ENCODE measurements around the gene LRRFIP1. TPM values are rescaled to one million over a fixed set of nuclear protein-coding genes. Genes with fewer than 3 reads are reported as not detected.

LRRFIP1 gene, protein sequence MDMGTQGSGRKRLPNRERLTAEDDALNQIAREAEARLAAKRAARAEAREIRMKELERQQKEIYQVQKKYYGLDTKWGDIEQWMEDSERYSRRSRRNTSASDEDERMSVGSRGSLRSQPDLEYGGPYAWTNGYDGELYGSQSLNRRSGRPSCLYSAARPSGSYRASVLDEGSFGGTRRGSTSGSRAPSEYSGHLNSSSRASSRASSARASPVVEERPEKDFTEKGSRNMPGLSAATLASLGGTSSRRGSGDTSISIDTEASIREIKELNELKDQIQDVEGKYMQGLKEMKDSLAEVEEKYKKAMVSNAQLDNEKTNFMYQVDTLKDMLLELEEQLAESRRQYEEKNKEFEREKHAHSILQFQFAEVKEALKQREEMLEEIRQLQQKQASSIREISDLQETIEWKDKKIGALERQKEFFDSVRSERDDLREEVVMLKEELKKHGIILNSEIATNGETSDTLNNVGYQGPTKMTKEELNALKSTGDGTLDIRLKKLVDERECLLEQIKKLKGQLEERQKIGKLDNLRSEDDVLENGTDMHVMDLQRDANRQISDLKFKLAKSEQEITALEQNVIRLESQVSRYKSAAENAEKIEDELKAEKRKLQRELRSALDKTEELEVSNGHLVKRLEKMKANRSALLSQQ
- 39.0 and 77.6 TPM in 2 replicates for total RNA-seq (2011; cell fraction: chromatin; rRNA removed; ENCODE audit: low replicate concordance)
- total RNA-seq (2011; cell fraction: nucleolus; rRNA removed): 15.0 and 23.0 TPM in 2 replicates
- total RNA-seq (2011; cell fraction: nucleoplasm; rRNA removed): 45.0 and 78.0 TPM in 2 replicates
- 31.6 and 32.2 TPM in 2 replicates for total RNA-seq (2014; rRNA removed)
- 33.1 and 38.9 TPM in 2 replicates for total RNA-seq (2014; rRNA removed; fragmentation: Illumina TruSeq; extraction: Trizol)
- total RNA-seq (2015; rRNA removed; fragmentation: Illumina TruSeq; extraction: Trizol): 25.5 and 28.1 TPM in 2 replicates
- 31.3 and 31.4 TPM in 2 replicates for total RNA-seq (2021)
- 18.3 and 26.8 TPM in 2 replicates for polyA plus RNA-seq (2011; rRNA removed)
- polyA plus RNA-seq (2011; cell fraction: cytosol; rRNA removed): 8.0 and 11.2 TPM in 2 replicates
- 15.4 and 17.6 TPM in 2 replicates for polyA plus RNA-seq (2011; cell fraction: nucleus; rRNA removed)
- 21.8 and 26.9 TPM in 2 replicates for polyA plus RNA-seq (2012)
- 41.9 and 45.2 TPM in 2 replicates for polyA plus RNA-seq (2014; fragmentation: Illumina TruSeq; extraction: Trizol)
- 10 to 100 TPM; 13.1 to 13.8 TPM for polyA plus RNA-seq (2014; fragmentation: Nextera tagmentation; extraction: Ambion mirVana)
- polyA plus RNA-seq (2014; rRNA removed): 35.6 and 39.5 TPM in 2 replicates
- polyA minus RNA-seq (2011; rRNA and poly(A)+ RNA removed): 46.2 and 50.8 TPM in 2 replicates
- 14.3 and 18.8 TPM in 2 replicates for polyA minus RNA-seq (2011; cell fraction: cytosol; rRNA and poly(A)+ RNA removed)
- 12.4 and 19.2 TPM in 2 replicates for polyA minus RNA-seq (2011; cell fraction: nucleus; rRNA and poly(A)+ RNA removed)
- Bru-seq, nascent RNA: percentile 65 among the genes with signal in this experiment
- BruChase-seq, experiment 1, labeled RNA remaining after a 2-hour chase: percentile 66 among the genes with signal in this experiment
- BruChase-seq, experiment 2, labeled RNA remaining after a 6-hour chase: percentile 63 among the genes with signal in this experiment
- long read RNA-seq, experiment 1, full-length matches to known transcripts: 116 of 195 reads
- long read RNA-seq, experiment 1, partial matches to known transcripts: 57 of 195 reads
- long read RNA-seq, experiment 1, other reads (novel, unspliced or antisense): 22 of 195 reads
- long read RNA-seq, experiment 2, partial matches to known transcripts: 2 of 18 reads
- long read RNA-seq, experiment 2, other reads (novel, unspliced or antisense): 15 of 18 reads
- long read RNA-seq, experiment 3, full-length matches to known transcripts: 33 of 50 reads
- long read RNA-seq, experiment 3, partial matches to known transcripts: 10 of 50 reads
- long read RNA-seq, experiment 3, other reads (novel, unspliced or antisense): 7 of 50 reads

DNA sequence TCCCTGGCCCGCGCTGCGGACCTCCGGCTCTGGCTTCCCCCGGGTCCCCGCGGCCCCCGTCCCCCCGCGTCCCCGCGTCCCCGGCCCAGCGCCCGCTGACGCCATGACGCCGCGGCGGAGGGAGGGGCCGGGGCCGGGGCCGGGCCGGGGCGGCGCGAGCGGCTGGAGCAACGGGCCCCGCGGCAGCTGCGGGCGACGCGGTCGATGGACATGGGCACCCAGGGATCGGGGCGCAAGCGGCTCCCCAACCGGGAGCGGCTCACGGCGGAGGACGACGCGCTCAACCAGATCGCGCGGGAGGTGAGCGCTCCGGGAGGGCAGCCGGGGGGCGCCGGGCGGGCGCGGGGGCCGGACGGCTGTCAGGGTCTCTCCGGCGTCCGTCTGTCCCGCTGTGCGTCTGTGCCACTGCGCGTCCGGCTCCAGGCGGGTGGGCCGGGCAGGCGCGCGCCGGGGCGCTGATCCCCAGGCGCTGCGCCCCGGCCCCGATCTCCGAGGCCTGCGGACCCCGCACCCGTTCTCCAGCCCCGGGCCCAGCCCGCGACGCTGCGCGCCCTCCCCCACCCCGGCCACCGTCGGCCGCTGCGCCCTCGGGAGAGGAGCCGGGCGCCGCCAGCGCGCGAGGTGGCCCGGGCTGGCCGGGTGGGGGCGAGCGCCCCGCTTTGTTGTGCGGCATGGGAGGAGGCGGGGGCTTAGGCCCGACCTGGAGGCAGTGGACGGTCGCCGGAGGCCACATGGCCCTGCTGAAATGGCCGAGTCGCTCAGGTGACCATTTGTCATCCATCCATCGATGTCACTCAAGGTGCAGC is at the start of gene LRRFIP1:
Gene LRRFIP1 (plus strand): TSS at position 147 of the 806 bp plus-strand sequence. CDS start 58 bp downstream, at position 205.
- Histone ChIP-seq H3K36me3 (ENCODE audit: control insufficient read depth, insufficient read depth, low read length) (no peaks in the 10 kb centered on the region), H3K9ac (ENCODE audit: insufficient read depth in 1 of 2, low read depth in 2 of 2, low read length in 2 of 2) (no peak within 1 kb of the TSS), H3K27me3 (ENCODE audit: control insufficient read depth in 2 of 2, insufficient read depth in 2 of 2, low read length in 2 of 2) (peaks cover 11 to 67% of the 10 kb centered on the region in 2 experiments), H3K27ac (ENCODE audit: extremely low read depth, low read depth, low read length) (no peak within 1 kb of the TSS), H3K9me3 (replicated peaks; ENCODE audit: control insufficient read depth, insufficient read depth, low read depth, low read length) (no peaks in the 10 kb centered on the region), H3K79me2 (ENCODE audit: control insufficient read depth, insufficient read depth, low read length) (no peaks in the 10 kb centered on the region), H3K4me1 (replicated peaks in 1 of 2; ENCODE audit: control insufficient read depth in 2 of 2, insufficient read depth in 2 of 2, low read length in 2 of 2) (no peaks in the 10 kb centered on the region), H3K4me3 (no peak within 1 kb of the TSS), H4K20me1 (replicated peaks; ENCODE audit: control insufficient read depth, insufficient read depth, low read length) (no peaks in the 10 kb centered on the region), H3K9me1 (ENCODE audit: control insufficient read depth, insufficient read depth, low read length) (no peaks in the 10 kb centered on the region), H3K4me2 (ENCODE audit: insufficient read depth, low read length) (no peak within 1 kb of the TSS), H2AFZ (ENCODE audit: low read depth, low read length) (no peak within 1 kb of the TSS)
- DNase-seq (ENCODE audit: extremely low read depth in 1 of 4, low spot score in 3 of 4): no peak
- POLR2A ChIA-PET: no interaction called here
- in situ Hi-C loops (cut with MboI) (no loop called here), intact Hi-C loops (cut with micrococcal nuclease) (no loop called here)
- BruUV-seq (replicated peaks): no TSS peak
- no peak for ATAC-seq
- 37% methylated on average over 11 of the region's 114 CpGs for WGBS (ENCODE audit: insufficient coverage, low coverage, missing lambda C conversion rate)
- CTCF ChIA-PET (ENCODE audit: low intra/inter-chr PET ratio): no interaction called here
- no peak for FAIRE-seq
- TF ChIP-seq FOSL1 (tag; conservative IDR thresholded peaks at IDR 0.05) (no peak), IRF2 (CRISPR knock-in tag; IDR thresholded peaks at IDR 0.05) (no peak), DNMT1 (IDR thresholded peaks at IDR 0.05) (no peak)
- TF ChIP-seq, protein P1, sequence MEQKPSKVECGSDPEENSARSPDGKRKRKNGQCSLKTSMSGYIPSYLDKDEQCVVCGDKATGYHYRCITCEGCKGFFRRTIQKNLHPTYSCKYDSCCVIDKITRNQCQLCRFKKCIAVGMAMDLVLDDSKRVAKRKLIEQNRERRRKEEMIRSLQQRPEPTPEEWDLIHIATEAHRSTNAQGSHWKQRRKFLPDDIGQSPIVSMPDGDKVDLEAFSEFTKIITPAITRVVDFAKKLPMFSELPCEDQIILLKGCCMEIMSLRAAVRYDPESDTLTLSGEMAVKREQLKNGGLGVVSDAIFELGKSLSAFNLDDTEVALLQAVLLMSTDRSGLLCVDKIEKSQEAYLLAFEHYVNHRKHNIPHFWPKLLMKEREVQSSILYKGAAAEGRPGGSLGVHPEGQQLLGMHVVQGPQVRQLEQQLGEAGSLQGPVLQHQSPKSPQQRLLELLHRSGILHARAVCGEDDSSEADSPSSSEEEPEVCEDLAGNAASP (IDR thresholded peaks at IDR 0.05): no peak

Data from K562 (cell line).